Endodermal cell (in vitro differentiated cells): ENCODE data around the gene SLC16A12. TPM values are rescaled to one million over a fixed set of nuclear protein-coding genes. Genes with fewer than 3 reads are reported as not detected.

ENCODE experiments used
- DNase-seq: peaks from one replicate; pipeline ENCODE4 v3.0.0-alpha.2; 2017
- H3K27ac ChIP-seq: 2 replicates; pipeline ENCODE4 v1.5.1; 2013; ENCODE audit warnings: mild to moderate bottlenecking, low read depth, low read length, moderate library complexity
- H3K27me3 ChIP-seq: 2 replicates; pipeline ENCODE4 v1.6.1; 2013; ENCODE audit warnings: mild to moderate bottlenecking, low read length, moderate library complexity; ENCODE audit not compliant: insufficient read depth, control insufficient read depth, poor library complexity, severe bottlenecking
- H3K36me3 ChIP-seq: 2 replicates; pipeline ENCODE4 v1.7.0; 2013; ENCODE audit warnings: mild to moderate bottlenecking, low read length, moderate library complexity; ENCODE audit not compliant: control insufficient read depth, insufficient read depth
- H3K4me1 ChIP-seq: one replicate; pipeline ENCODE4 v1.7.0; 2013; ENCODE audit warnings: low read length; ENCODE audit not compliant: control insufficient read depth, insufficient read depth
- H3K4me3 ChIP-seq: 2 replicates; pipeline ENCODE4 v1.5.1; 2013; ENCODE audit warnings: mild to moderate bottlenecking, low read length, moderate library complexity
- H3K9ac ChIP-seq: 2 replicates; pipeline ENCODE4 v1.6.1; 2013; ENCODE audit warnings: mild to moderate bottlenecking, low read length, moderate library complexity; ENCODE audit not compliant: poor library complexity, severe bottlenecking; ENCODE audit errors: extremely low read depth
- H3K9me3 ChIP-seq: 2 replicates; pipeline ENCODE4 v1.6.1; 2013; ENCODE audit warnings: mild to moderate bottlenecking, low read length, moderate library complexity; ENCODE audit not compliant: control insufficient read depth
- H3K27ac Mint-ChIP-seq: 2 replicates; pipeline ENCODE4 v1.8.0; 2020; ENCODE audit warnings: mixed read lengths
- H3K27me3 Mint-ChIP-seq: 2 replicates; pipeline ENCODE4 v1.8.0; 2021; ENCODE audit warnings: mild to moderate bottlenecking, mixed read lengths; ENCODE audit not compliant: insufficient read depth
- H3K36me3 Mint-ChIP-seq: 2 replicates; pipeline ENCODE4 v1.8.0; 2020; ENCODE audit warnings: low read depth, mixed read lengths
- H3K4me1 Mint-ChIP-seq: 2 replicates; pipeline ENCODE4 v1.8.0; 2020; ENCODE audit warnings: mixed read lengths
- H3K4me3 Mint-ChIP-seq: 2 replicates; pipeline ENCODE4 v1.8.0; 2020; ENCODE audit warnings: mild to moderate bottlenecking, moderate library complexity, mixed read lengths
- H3K9me3 Mint-ChIP-seq: 2 replicates; pipeline ENCODE4 v1.8.0; 2020; ENCODE audit warnings: mild to moderate bottlenecking, mixed read lengths
- WGBS, 2 experiments: methylation state at CpG; one replicate each; pipeline versions ENCODE4 v1.1.5 to v1.1.7; 2013; ENCODE audit warnings: missing lambda C conversion rate in 2 of 2, mixed read lengths in 1 of 2; ENCODE audit not compliant: insufficient coverage in 1 of 2, insufficient read length in 1 of 2; 5-methylcytosine and 5-hydroxymethylcytosine counted together
- total RNA-seq, 2 donors: library from RNA; stranded (reverse); fragmentation: NEBNext Ultra II Directional in 1 of 2; extraction: Animal tissue kit (Norgen Biotek cat#: 25700) in 1 of 2; gene quantifications; 2 replicates in 1 of 2; 3 replicates in 1 of 2; pipeline ENCODE4 v1.2.1, GENCODE V29; 2021
- TF ChIP-seq, protein P1 (sequence below): fragments of 200-600 bp; sonication (generic); conservative IDR thresholded peaks from 2 replicates; pipeline ENCODE4 v1.5.0; 2021; ENCODE audit warnings: antibody characterized with exemption, mild to moderate bottlenecking

The SLC16A12 gene
- total RNA-seq, 2 donors from 2014 or later = 0.33 to 2.3 TPM

DNA sequence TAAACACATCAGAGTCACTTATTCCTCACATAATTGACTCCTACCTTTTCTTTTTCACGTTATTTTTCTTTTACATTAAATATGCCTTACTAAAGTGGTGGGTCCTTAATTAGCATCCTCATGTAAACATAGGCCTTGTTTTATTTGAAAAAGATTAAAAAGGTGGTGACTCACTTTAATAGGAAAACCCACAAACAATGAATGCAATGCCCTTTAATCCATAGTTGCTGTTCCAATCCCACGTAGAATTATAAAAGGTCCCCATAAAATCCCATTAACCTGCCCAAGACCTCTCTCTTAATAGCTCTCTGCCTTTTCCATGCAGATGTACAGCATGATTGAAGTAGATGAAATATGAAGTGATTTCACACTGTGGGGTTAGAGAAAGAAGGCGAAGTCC is 32.2 kb downstream of the SLC16A12 start:
- Mint-ChIP-seq H3K27ac (no peak overlapping the region), H3K36me3 (peaks cover 5% of the 10 kb centered on the region), H3K27me3 (no peaks in the 10 kb centered on the region), H3K4me1 (no peaks in the 10 kb centered on the region), H3K4me3 (no peak overlapping the region), H3K9me3 (peaks cover 7% of the 10 kb centered on the region)
- Histone ChIP-seq H3K9ac (no peak overlapping the region), H3K9me3 (no peaks in the 10 kb centered on the region), H3K27ac (no peak overlapping the region), H3K4me1 (no peaks in the 10 kb centered on the region), H3K27me3 (no peaks in the 10 kb centered on the region), H3K4me3 (no peak overlapping the region), H3K36me3 (no peaks in the 10 kb centered on the region)
- DNase-seq = no peak
- WGBS, 2 experiments = 90 to 93% methylated on average over 3 of the region's 3 CpGs
- TF ChIP-seq, protein P1, sequence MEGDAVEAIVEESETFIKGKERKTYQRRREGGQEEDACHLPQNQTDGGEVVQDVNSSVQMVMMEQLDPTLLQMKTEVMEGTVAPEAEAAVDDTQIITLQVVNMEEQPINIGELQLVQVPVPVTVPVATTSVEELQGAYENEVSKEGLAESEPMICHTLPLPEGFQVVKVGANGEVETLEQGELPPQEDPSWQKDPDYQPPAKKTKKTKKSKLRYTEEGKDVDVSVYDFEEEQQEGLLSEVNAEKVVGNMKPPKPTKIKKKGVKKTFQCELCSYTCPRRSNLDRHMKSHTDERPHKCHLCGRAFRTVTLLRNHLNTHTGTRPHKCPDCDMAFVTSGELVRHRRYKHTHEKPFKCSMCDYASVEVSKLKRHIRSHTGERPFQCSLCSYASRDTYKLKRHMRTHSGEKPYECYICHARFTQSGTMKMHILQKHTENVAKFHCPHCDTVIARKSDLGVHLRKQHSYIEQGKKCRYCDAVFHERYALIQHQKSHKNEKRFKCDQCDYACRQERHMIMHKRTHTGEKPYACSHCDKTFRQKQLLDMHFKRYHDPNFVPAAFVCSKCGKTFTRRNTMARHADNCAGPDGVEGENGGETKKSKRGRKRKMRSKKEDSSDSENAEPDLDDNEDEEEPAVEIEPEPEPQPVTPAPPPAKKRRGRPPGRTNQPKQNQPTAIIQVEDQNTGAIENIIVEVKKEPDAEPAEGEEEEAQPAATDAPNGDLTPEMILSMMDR = no peak

DNA sequence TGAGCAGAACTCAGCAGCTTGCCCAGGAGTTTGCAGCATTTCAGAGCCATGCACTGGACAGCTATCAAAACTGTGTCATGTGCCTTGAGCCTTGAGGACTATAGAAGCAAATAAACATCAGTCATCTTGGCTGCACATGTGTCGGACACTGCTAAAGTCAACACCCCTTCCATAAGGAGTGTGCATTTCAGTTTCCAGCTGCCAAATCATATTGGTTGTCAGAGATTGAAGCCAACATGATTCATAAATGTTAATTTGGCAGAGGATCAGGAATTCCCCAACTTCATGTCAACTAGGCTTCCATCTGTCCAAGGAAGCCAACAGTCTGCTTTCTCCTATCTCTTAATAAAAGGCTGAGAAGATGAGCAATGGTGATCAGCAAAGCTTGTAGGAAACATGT is 32.8 kb downstream of the SLC16A12 start:
- whole genome bisulfite sequencing, 2 experiments = 95 to 100% methylated on average over 1 of the region's 1 CpG
- Mint-ChIP-seq H3K27ac (no peak overlapping the region), H3K9me3 (peaks cover 7% of the 10 kb centered on the region), H3K36me3 (peaks cover 5% of the 10 kb centered on the region), H3K4me3 (no peak overlapping the region), H3K27me3 (no peaks in the 10 kb centered on the region), H3K4me1 (no peaks in the 10 kb centered on the region)
- H3K9me3 ChIP-seq = no peaks in the 10 kb centered on the region
- TF ChIP-seq, protein P1 = no peak
- H3K27ac ChIP-seq = no peak overlapping the region
- no peak overlapping the region for H3K9ac ChIP-seq
- no peaks in the 10 kb centered on the region for H3K27me3 ChIP-seq
- H3K36me3 ChIP-seq = no peaks in the 10 kb centered on the region
- DNase-seq = no peak
- H3K4me1 ChIP-seq = no peaks in the 10 kb centered on the region
- no peak overlapping the region for H3K4me3 ChIP-seq

DNA sequence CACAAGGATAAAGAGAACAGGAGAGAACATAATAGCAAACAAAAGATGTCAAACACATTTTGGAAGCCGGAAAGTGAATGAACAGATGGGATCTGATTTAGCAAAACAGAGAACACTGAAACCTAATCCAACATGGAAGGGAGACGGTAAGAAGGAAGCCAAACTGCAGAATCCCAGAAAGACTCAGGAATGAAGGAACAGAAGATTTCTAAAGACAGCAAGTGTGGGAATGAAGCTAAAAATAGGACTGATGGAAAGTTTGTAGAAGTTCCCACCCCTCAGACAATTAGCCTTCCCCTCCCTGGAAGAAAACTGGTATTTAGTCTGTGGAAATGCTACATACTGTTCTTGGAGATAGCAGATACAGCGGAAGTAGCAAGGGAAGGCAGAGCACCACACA is 40.8 kb downstream of the SLC16A12 start:
- Histone ChIP-seq H3K4me3 (no peak overlapping the region), H3K9ac (no peak overlapping the region), H3K36me3 (no peaks in the 10 kb centered on the region), H3K4me1 (no peaks in the 10 kb centered on the region), H3K27ac (no peak overlapping the region), H3K9me3 (no peaks in the 10 kb centered on the region), H3K27me3 (no peaks in the 10 kb centered on the region)
- DNase-seq = no peak
- TF ChIP-seq, protein P1 = no peak
- Mint-ChIP-seq H3K9me3 (no peaks in the 10 kb centered on the region), H3K27ac (no peak overlapping the region), H3K27me3 (no peaks in the 10 kb centered on the region), H3K4me3 (no peak overlapping the region), H3K36me3 (no peaks in the 10 kb centered on the region), H3K4me1 (peaks cover 15% of the 10 kb centered on the region)
- 94 to 100% methylated on average over 1 to 3 of the region's 3 CpGs for WGBS, 2 experiments
